GM10248 (cell line): ENCODE results near the gene DNMT3A.

Experiments used
- CTCF ChIA-PET: fragments of 300-600 bp; sonication (Branson Sonifier 250); formaldehyde crosslinking; extraction: SDS; loops from one replicate; lab custom pipeline; 2021; ENCODE audit warnings: antibody characterized with exemption; lab: Yijun Ruan, JAX
- POLR2A ChIA-PET: fragments of 350-650 bp; sonication (Branson Sonifier 250); formaldehyde crosslinking; extraction: SDS; loops from one replicate; lab custom pipeline; 2020; ENCODE audit warnings: antibody characterized with exemption; lab: Yijun Ruan, JAX
- DNase-seq: peaks from one replicate; pipeline ENCODE4 v3.0.0; 2012; ENCODE audit errors: extremely low spot score
- TF ChIP-seq, protein P1 (sequence below): IDR thresholded peaks from 2 replicates; pipeline ENCODE4 v1.5.1; 2012; ENCODE audit warnings: mild to moderate bottlenecking, low read depth; ENCODE audit errors: extremely low read depth, missing control alignments, control extremely low read depth

Gene DNMT3A

DNA sequence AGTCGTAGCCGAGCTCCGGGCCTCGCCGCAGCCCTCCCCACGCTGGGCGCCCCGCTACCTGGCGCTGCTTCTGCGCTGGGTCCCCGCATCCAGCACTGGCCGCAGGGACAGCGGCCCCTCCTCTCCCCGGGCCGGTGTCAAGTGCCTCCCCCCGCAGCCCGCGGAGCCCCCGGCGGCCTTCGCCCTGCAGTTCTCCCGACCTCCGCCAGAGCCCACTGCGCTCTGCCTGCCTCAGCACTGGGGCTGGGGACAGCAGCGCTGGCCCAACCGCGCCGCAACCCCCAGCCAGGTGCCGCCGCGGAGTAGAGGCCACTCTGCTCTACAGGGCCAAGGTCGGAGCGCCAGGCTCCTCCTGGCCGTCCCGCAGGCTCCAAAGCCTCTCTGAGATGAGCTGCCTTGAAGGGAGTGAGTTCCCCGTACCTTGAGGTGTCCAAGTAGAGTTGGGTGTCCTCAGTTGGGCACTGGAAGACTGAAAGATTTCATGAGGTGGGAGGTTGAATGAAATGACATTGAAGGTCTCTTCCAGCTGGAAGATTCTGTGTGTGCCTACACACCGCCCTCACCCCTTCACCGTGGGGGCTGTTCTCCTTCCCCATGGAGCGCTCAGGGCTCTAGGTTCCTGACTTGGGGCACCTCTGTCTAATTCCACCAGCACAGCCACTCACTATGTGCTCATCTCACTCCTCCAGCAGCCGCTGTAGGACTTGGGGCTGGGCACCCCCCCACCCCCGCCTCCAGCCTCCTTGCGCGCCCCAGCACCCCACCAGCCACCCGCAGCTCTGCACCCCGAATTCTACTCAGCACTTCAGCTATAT is 854 bp upstream of the DNMT3A start:
- POLR2A ChIA-PET = interaction anchor here (0.8 kb wide), 1 partner anchor 16 kb away, joined by 3 read pairs; no protein-coding TSS in a partner anchor
- CTCF ChIA-PET = interaction anchor here (0.8 to 3.8 kb wide), 30 partner anchors 10 to 322 kb away, joined by 3 to 32 read pairs (median 4); no protein-coding TSS in a partner anchor
- peak; percentile 93 for DNase-seq
- TF ChIP-seq, protein P1, sequence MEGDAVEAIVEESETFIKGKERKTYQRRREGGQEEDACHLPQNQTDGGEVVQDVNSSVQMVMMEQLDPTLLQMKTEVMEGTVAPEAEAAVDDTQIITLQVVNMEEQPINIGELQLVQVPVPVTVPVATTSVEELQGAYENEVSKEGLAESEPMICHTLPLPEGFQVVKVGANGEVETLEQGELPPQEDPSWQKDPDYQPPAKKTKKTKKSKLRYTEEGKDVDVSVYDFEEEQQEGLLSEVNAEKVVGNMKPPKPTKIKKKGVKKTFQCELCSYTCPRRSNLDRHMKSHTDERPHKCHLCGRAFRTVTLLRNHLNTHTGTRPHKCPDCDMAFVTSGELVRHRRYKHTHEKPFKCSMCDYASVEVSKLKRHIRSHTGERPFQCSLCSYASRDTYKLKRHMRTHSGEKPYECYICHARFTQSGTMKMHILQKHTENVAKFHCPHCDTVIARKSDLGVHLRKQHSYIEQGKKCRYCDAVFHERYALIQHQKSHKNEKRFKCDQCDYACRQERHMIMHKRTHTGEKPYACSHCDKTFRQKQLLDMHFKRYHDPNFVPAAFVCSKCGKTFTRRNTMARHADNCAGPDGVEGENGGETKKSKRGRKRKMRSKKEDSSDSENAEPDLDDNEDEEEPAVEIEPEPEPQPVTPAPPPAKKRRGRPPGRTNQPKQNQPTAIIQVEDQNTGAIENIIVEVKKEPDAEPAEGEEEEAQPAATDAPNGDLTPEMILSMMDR = peak; percentile 96

DNA sequence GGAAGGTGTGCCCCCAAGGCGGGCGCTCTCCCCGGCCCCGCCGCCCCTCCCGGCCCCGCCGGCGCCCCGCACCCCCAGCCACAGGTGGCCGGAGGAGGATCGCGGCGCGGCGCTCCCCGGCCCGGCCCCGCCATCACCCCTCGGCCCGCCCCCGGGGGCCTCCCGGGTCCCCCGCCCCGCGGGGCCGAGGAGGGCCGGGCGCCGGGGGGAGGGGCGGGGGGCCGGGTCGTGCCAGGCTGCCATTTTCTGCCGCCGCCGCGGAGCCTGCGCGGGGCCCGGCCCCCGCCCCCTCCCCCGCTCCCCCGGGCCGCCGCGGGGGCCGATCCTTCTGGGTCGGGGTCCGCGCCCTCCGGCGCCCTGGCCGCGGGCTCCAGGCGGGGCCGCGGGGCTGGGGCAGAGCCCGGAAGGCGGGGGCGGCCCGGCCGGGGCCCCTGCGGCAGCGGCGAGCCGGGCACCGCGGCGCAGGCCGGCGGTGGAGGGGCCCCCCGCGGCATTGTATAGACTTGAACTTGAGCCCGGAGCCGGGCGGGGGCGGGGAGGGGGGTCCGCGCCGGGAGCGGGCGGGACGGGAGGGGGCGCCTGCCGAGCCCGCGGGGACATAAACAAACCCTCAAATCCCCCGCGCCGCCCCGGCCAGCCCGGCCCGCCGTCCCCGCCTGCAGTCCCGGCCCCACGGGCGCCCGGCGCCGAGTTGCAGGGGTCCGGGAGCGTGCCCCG is 556 bp downstream of the DNMT3A start:
- POLR2A ChIA-PET = no interaction called here
- CTCF ChIA-PET = no interaction called here
- TF ChIP-seq, protein P1 = no peak
- peak; percentile 81 for DNase-seq

DNA sequence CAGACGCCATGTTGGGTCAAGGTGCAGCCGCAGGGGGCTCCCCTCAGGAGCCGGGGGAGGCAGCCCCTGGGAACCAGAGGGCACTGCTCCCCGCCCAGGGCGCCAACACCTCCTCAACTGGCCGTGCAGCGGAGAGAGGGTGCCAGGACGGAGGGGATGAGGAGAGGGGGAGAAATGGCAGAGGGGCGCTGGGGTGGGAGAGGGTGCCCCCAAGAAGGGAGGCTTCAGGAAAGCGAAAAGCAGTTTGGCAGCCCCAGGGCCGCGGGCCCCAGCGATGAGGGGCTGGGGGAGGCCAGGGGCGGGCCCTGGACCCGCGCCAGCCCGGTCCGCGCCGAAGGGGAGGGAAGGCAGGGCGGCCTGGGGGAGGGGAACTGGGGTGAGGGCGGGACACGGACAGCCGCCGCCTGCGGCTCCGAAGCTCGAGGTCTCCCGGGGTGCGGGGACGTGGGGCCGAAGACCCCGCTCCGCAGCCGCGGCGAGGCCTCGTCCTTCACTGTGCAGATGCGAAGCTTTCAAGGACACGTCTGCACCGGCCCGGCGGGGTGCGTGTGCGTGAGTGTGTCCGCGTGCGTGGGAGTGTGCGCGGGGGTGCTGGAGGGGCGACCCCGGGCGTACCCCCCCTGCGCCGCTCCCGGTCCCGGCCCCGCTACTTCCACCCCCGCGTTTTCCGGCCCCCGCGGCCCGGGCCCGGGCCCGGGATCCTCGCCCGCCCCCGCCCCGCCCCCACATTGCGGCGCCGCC is 1.4 kb downstream of the DNMT3A start:
- POLR2A ChIA-PET = interaction anchor here (1.0 kb wide), 1 partner anchor 25 kb away, joined by 3 read pairs; no protein-coding TSS in a partner anchor
- TF ChIP-seq, protein P1 = no peak
- CTCF ChIA-PET = interaction anchor here (1.3 to 1.9 kb wide), 2 partner anchors 14 to 22 kb away, joined by 4 to 7 read pairs; no protein-coding TSS in a partner anchor
- DNase-seq = no peak

DNA sequence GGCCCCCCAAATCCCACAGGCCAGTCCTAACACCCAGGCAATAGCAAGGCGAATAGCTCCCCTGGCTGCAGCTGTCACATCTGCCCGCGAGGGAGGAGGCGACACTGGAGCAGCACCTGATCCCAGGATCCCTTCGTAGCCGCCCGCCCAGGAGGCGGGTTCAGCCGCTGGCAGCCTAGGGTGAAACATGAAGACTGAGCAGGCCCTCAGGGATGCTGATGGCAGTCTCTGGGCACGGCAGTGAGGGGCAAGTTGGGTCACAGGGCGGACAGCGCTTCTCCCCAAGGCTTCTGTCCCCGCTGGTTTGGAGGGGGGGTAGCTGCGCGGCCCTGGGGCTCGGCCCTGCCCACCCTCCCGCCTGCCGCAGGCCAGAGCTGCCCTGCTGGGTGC is 1.9 kb downstream of the DNMT3A start:
- no peak for DNase-seq
- TF ChIP-seq, protein P1 = no peak
- CTCF ChIA-PET = interaction anchor here (1.1 to 1.9 kb wide), 4 partner anchors 13 to 179 kb away, joined by 3 to 7 read pairs (median 4); no protein-coding TSS in a partner anchor
- POLR2A ChIA-PET = interaction anchor here (1.0 kb wide), 1 partner anchor 25 kb away, joined by 3 read pairs; no protein-coding TSS in a partner anchor

DNA sequence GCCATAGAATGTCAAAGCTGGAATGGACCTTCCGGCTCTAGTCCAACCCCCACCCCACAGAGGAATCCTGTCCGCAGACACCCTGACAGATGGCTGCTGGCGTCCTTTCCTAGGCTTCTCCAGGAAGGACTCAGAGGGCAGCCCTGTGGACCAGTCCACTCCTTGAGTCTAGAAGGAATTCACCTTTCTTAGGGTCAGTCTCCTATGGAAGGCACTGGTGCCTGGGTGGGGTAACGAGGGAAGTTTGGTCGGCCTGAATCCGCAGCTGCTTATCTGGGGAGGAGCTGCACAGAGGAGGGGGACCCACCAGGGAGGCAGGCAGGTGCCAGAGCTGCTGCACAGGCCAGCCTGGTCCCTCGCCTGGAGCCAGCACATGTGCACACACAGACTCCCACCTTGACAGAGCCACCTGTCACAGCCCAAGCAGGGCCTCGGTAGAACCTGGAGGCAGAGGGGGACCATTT is 2.5 kb downstream of the DNMT3A start:
- no peak for DNase-seq
- ChIA-PET CTCF (interaction anchor here (1.1 to 1.9 kb wide), 5 partner anchors 13 to 326 kb away, joined by 3 to 7 read pairs (median 4); no protein-coding TSS in a partner anchor), POLR2A (no interaction called here)
- TF ChIP-seq, protein P1 = no peak
